GM12891 (cell line): Measurements from ENCODE around the gene CTDSP2.

Experiments used
- PAX5 ChIP-seq: IDR thresholded peaks from 2 replicates; pipeline ENCODE4 v1.6.1; 2011; ENCODE audit warnings: low read length, moderate library complexity, mild to moderate bottlenecking; ENCODE audit not compliant: insufficient read depth, severe bottlenecking
- POLR2A ChIP-seq: IDR thresholded peaks from 2 replicates; pipeline ENCODE4 v1.6.1; 2011; ENCODE audit warnings: low read depth, low read length, control low read depth
- POLR2AphosphoS5 ChIP-seq: IDR thresholded peaks from 2 replicates; pipeline ENCODE4 v1.6.1; 2011; ENCODE audit warnings: low read depth, low read length, control low read depth
- TAF1 ChIP-seq: IDR thresholded peaks from 2 replicates; pipeline ENCODE4 v1.6.1; 2011; ENCODE audit warnings: low read depth, low read length, control low read depth

DNA sequence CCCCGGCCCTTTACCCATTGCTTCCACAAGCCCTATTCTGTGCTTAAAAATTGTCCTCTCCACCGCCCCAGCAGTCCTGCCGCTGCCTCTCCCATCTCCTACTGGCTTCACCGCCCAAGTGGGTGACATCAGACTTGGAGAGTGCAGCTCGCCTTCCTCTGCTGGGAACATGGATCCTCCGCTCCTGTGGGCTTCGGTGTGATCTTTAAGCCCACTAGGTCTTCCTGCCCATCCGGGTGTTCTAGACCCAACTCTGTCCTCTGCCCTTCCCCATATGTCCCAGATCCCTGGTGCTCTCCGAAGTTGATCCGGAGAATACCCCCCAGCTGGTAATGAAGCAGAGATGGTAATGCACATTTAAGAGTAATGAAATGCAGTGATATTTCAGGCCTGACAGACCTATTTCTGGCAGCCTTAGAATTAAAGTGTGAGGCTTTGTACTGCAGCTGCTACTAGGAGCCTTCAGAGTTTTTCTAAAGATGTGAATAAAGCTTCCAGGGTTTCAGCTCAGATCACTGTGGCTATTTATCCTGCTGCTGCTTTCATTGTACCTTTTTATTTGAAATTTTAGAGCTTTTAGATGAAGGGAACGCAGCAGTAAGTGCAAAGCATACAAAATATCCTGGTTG lies 22.9 kb upstream of the CTDSP2 start:
- no peak for TF ChIP-seq POLR2A
- TF ChIP-seq TAF1 = no peak
- no peak for TF ChIP-seq POLR2AphosphoS5
- no peak for TF ChIP-seq PAX5
